GM18873 (cell line): ENCODE data around the gene CTSE.
"Not testable (repeated sequence)": the region's sequence is repeated elsewhere in the genome, so short reads cannot be mapped to it uniquely, and the experiment has no call there.

Experiments
- ATAC-seq: cut with Tn5 transposase; IDR thresholded peaks from one replicate; pipeline ENCODE4 v1.9.1; 2021; ENCODE audit warnings: mild to moderate bottlenecking, moderate library complexity, moderate number of reproducible peaks; ENCODE audit not compliant: unreplicated experiment, low FRiP score

CTSE gene

GRCh38 chr1:206023695-206024094 is at the start of gene CTSE:
CTSE (minus strand) TSS chr1:206023895; CDS start chr1:206023791, 104 bp downstream.
- ATAC-seq = no peak

- ATAC-seq = no peak
Observed at GRCh38 chr1:206070627-206071304, 47.1 kb upstream of the CTSE start.

GRCh38 chr1:206068314-206068713 is 44.6 kb upstream of the CTSE start:
- ATAC-seq = no peak

GRCh38 chr1:206067486-206068227 is 44.0 kb upstream of the CTSE start:
- no peak for ATAC-seq

- peak; percentile 74 for ATAC-seq
Observed at GRCh38 chr1:206066479-206067171, 42.9 kb upstream of the CTSE start.

- ATAC-seq = no peak
Observed at GRCh38 chr1:206065547-206066145, 42.0 kb upstream of the CTSE start.

- ATAC-seq = not testable (repeated sequence)
Observed at GRCh38 chr1:206064501-206064900, 40.8 kb upstream of the CTSE start.

DNA sequence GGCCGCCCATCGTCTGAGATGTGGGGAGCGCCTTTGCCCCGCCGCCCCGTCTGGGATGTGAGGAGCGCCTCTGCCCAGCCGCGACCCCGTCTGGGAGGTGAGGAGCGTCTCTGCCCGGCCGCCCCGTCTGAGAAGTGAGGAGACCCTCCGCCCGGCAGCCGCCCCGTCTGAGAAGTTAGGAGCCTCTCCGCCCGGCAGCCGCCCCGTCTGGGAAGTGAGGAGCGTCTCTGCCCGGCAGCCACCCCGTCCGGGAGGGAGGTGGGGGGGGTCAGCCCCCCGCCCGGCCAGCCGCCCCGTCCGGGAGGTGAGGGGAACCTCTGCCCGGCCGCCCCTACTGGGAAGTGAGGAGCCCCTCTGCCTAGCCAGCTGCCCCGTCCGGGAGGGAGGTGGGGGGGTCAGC is 40.3 kb upstream of the CTSE start:
- ATAC-seq = not testable (repeated sequence)

DNA sequence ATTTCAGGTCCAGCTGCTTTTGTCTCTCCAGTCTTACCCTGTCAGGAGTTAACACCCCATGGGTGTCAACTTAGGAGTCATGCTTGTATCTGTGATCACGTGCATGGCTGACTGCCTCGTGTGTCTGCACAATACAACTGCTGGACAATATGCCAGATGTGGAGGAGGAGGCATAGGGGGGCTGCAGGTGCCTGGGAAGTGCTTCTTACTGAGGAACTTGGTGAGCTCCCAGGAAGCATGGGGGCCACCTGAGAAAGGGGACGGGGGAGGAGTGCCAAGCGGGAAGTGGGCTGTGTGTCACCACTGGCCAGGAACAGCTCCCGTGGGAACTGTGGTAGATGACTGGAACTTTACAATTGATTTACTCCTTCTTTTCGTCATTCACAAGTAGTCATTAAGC is 38.8 kb upstream of the CTSE start:
- no peak for ATAC-seq

DNA sequence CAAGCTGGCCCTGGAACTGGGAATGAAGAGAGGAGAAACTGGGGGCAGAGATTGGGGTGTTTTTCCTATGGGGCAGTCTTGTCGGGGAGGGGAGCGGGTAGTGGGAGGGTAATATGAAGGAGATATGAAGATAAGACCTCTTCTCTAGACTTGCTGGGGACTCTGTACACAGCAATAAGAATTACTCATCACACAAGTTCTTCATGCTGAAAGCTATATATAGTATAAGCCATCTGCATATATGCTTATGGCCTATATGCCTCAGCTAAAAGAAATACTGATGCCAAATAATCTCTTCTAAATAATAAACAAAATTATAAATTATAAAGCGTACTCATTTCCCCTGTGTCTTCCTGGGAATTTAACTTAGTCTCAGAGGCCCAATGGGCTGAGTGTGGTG is 37.1 kb upstream of the CTSE start:
- ATAC-seq = no peak

- ATAC-seq = no peak
Observed at GRCh38 chr1:206059355-206059915, 35.7 kb upstream of the CTSE start.

DNA sequence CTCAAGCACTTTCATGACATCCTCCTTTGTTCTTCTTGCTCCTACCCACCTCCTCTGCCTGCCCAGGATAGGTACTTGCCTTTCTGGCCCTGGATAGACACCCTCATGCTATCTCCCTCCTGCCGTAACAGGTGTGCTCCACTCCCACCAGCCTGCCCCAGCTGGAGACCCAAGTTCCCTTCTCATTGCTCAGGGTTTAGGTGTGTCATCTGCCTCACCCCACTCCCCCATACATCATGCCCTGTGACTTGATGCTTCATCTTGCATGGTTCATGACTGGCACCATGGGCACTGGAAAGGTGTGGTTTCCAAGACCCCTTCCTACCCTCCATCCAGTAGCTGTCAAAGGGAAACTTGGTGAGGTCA is 35.2 kb upstream of the CTSE start:
- ATAC-seq = no peak

DNA sequence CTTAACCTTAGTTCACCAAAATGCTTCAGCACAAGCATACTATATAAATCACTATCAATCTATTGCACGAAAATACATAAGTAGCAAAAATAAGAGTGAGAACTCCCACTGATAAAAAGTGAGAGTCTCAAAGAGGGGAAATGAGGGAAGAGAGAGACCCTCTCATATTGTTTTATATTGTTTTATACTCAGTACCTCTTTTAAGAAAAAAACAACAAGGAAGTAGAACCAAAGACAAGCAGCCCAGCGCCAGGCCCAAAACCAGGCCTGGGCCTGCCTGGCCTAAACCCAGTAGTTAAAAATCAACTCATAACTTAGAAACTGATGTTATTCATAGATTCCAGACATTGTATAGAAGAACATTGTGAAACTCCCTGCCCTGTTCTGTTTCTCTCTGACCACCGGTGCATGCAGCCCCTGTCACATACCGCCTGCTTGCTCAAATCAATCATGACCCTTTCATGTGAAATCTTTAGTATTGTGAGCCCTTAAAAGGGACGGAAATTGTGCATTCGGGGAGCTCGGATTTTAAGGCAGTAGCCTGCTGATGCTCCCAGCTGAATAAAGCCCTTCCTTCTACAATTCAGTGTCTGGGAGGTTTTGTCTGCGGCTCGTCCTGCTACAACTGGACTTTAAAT is 34.7 kb upstream of the CTSE start:
- ATAC-seq = not testable (repeated sequence)

- ATAC-seq = not testable (repeated sequence)
Observed at GRCh38 chr1:206055639-206056323, 32.1 kb upstream of the CTSE start.

DNA sequence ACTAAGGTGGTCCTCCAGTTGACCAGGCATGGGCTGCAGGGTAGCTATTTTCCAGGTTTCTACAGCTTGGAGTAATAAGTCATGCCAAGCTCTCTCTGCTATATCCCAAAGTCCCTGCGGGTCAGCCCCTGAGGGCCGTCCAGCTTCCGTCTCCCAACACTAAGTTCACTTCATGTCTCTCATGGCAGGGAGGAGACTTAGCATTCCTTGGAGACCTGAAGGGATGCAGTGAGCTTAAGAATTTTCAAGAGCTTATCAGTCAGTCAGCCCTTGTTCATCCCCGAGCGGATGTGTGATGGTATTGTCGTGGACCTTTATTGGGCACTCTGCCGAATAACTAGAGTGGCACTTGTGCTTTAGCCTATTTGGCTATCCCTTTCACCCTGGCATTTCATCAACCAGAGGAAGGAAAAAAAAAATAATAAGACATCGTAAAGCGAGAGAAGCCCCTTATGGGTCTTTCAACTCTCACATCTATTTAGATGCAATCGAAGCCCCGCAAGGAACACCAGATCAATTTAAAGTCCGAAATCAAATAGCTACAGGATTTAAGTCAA is 31.5 kb upstream of the CTSE start:
- ATAC-seq = not testable (repeated sequence)

DNA sequence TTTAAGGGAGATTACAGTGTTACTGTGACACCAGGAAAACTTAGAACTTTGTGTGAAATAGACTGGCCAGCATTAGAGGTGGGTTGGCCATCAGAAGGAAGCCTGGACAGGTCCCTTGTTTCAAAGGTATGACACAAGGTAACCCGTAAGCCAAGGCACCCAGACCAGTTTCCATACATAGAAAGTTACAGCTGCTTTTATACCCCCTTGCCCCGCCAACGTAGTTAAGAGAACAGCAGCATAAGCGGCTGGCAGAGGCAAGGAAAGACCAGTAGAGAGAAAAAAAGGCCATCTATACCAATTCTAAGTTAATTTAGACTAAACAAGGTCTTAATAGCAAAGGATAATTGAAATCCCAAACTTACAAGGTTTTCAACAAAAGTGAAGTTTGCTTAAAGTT is 29.9 kb upstream of the CTSE start:
- ATAC-seq = not testable (repeated sequence)

GRCh38 chr1:206052919-206053610 is 29.4 kb upstream of the CTSE start, which contains the start of gene RHEX:
RHEX (plus strand) TSS chr1:206053173; CDS start chr1:206097829, 44,656 bp downstream.
- not testable (repeated sequence) for ATAC-seq

- ATAC-seq = not testable (repeated sequence)
Observed at GRCh38 chr1:206052231-206052865, 28.7 kb upstream of the CTSE start.
